COR-L47 (cell line): ENCODE results near the gene MAPK1.
"Not testable (repeated sequence)": the region's sequence is repeated elsewhere in the genome, so short reads cannot be mapped to it uniquely, and the experiment has no call there.

Experiments
- DNase-seq: peaks from one replicate; lab custom pipeline; 2025; lab: John Stamatoyannopoulos, UW

MAPK1 gene

GRCh38 chr22:21725956-21726649 is 141.3 kb downstream of the MAPK1 start:
- no peak for DNase-seq

GRCh38 chr22:21724496-21724895 is 142.9 kb downstream of the MAPK1 start:
- DNase-seq: not testable (repeated sequence)

GRCh38 chr22:21721195-21721852 is 146.1 kb downstream of the MAPK1 start:
- not testable (repeated sequence) for DNase-seq

GRCh38 chr22:21720191-21720859 is 147.1 kb downstream of the MAPK1 start:
- DNase-seq: not testable (repeated sequence)

- no peak for DNase-seq
These were observed 148.4 kb downstream of the MAPK1 start for GRCh38 chr22:21719024-21719423.

GRCh38 chr22:21718499-21718898 is 148.9 kb downstream of the MAPK1 start:
- DNase-seq: no peak

- DNase-seq: not testable (repeated sequence)
These were observed 150.9 kb downstream of the MAPK1 start for GRCh38 chr22:21716395-21717122.

- no peak for DNase-seq
These were observed 152.7 kb downstream of the MAPK1 start for GRCh38 chr22:21714786-21715185.

- DNase-seq: no peak
These were observed 153.2 kb downstream of the MAPK1 start for GRCh38 chr22:21714059-21714770.

GRCh38 chr22:21713428-21714058 is 153.9 kb downstream of the MAPK1 start:
- no peak for DNase-seq

- peak; percentile 76 for DNase-seq
These were observed 154.6 kb downstream of the MAPK1 start for GRCh38 chr22:21712751-21713427.

GRCh38 chr22:21711851-21712250 is 155.6 kb downstream of the MAPK1 start:
- DNase-seq: no peak

GRCh38 chr22:21710156-21710555 is 157.3 kb downstream of the MAPK1 start:
- no peak for DNase-seq

- no peak for DNase-seq
These were observed 157.8 kb downstream of the MAPK1 start for GRCh38 chr22:21709688-21710087.

- DNase-seq: no peak
These were observed 158.5 kb downstream of the MAPK1 start for GRCh38 chr22:21708960-21709359.

- peak; percentile 61 for DNase-seq
These were observed 159.8 kb downstream of the MAPK1 start for GRCh38 chr22:21707677-21708076.
